H9 (cell line): ENCODE results near the gene INSC. TPM values are rescaled to one million over a fixed set of nuclear protein-coding genes. Genes with fewer than 3 reads are reported as not detected.

Experiments
- DNase-seq: peaks from one replicate; pipeline ENCODE4 v3.0.0-alpha.2; 2017
- H2AFZ ChIP-seq: one replicate; pipeline ENCODE4 v1.6.1; 2013; ENCODE audit warnings: mild to moderate bottlenecking, low read length, control low read depth, moderate library complexity
- H2AK5ac ChIP-seq: 2 replicates; pipeline ENCODE4 v1.6.1; 2013; ENCODE audit warnings: low read length, control low read depth, mixed read lengths; ENCODE audit not compliant: insufficient read length
- H2BK120ac ChIP-seq: one replicate; pipeline ENCODE4 v1.6.1; 2013; ENCODE audit warnings: low read depth, mild to moderate bottlenecking, low read length, control low read depth, inconsistent platforms; ENCODE audit not compliant: poor library complexity, severe bottlenecking
- H2BK12ac ChIP-seq: 2 replicates; pipeline ENCODE4 v1.6.1; 2013; ENCODE audit warnings: low read length, control low read depth, mixed read lengths, low read depth; ENCODE audit not compliant: insufficient read length
- H2BK15ac ChIP-seq: 2 replicates; pipeline ENCODE4 v1.6.1; 2013; ENCODE audit warnings: low read depth, low read length, control low read depth
- H2BK20ac ChIP-seq: one replicate; pipeline ENCODE4 v1.6.1; 2013; ENCODE audit warnings: low read depth, mild to moderate bottlenecking, low read length, control low read depth, inconsistent platforms; ENCODE audit not compliant: poor library complexity, severe bottlenecking
- H2BK5ac ChIP-seq: 2 replicates; pipeline ENCODE4 v1.6.1; 2013; ENCODE audit warnings: low read length, control low read depth, mixed read lengths; ENCODE audit not compliant: insufficient read length
- H3K14ac ChIP-seq: 2 replicates; pipeline ENCODE4 v1.6.1; 2013; ENCODE audit warnings: low read length, control low read depth; ENCODE audit not compliant: insufficient read depth
- H3K18ac ChIP-seq: 2 replicates; pipeline ENCODE4 v1.6.1; 2013; ENCODE audit warnings: low read depth, mild to moderate bottlenecking, mixed read lengths, low read length, control low read depth; ENCODE audit not compliant: insufficient read length
- H3K23ac ChIP-seq: 2 replicates; pipeline ENCODE4 v1.6.1; 2013; ENCODE audit warnings: low read length, control low read depth, mixed read lengths, low read depth; ENCODE audit not compliant: insufficient read length
- H3K23me2 ChIP-seq: 2 replicates; pipeline ENCODE4 v1.6.1; 2013; ENCODE audit warnings: low read depth, mild to moderate bottlenecking, mixed read lengths, low read length, control low read depth; ENCODE audit not compliant: insufficient read length, poor library complexity, severe bottlenecking
- H3K27ac ChIP-seq: 2 replicates; pipeline ENCODE4 v1.5.1; 2013; ENCODE audit warnings: low read length, control low read depth, mixed read lengths, low read depth; ENCODE audit not compliant: insufficient read length
- H3K27me3 ChIP-seq: 2 replicates; pipeline ENCODE4 v1.6.1; 2013; ENCODE audit warnings: low read length, control low read depth, inconsistent platforms; ENCODE audit not compliant: insufficient read depth
- H3K4ac ChIP-seq: 2 replicates; pipeline ENCODE4 v1.6.1; 2013; ENCODE audit warnings: low read depth, mild to moderate bottlenecking, control low read depth, inconsistent platforms, low read length, moderate library complexity
- H3K4me1 ChIP-seq: 2 replicates; pipeline ENCODE4 v1.6.1; 2013; ENCODE audit warnings: low read length, control low read depth, inconsistent platforms; ENCODE audit not compliant: insufficient read depth
- H3K4me2 ChIP-seq: 2 replicates; pipeline ENCODE4 v1.6.1; 2013; ENCODE audit warnings: low read length, control low read depth, mixed read lengths; ENCODE audit not compliant: insufficient read length, insufficient read depth
- H3K56ac ChIP-seq: 2 replicates; pipeline ENCODE4 v1.6.1; 2013; ENCODE audit warnings: low read depth, mild to moderate bottlenecking, mixed read lengths, low read length, control low read depth; ENCODE audit not compliant: insufficient read length
- H3K79me1 ChIP-seq: 2 replicates; pipeline ENCODE4 v1.6.1; 2013; ENCODE audit warnings: low read depth, mild to moderate bottlenecking, moderate library complexity, low read length, control low read depth, inconsistent platforms; ENCODE audit not compliant: insufficient read depth, poor library complexity, severe bottlenecking
- H3K79me2 ChIP-seq: 2 replicates; pipeline ENCODE4 v1.6.1; 2013; ENCODE audit warnings: low read length, control low read depth, inconsistent platforms; ENCODE audit not compliant: insufficient read depth
- H3K9ac ChIP-seq: 2 replicates; pipeline ENCODE4 v1.6.1; 2013; ENCODE audit warnings: low read length, control low read depth, mixed read lengths; ENCODE audit not compliant: insufficient read length; ENCODE audit errors: extremely low read depth
- H3K9me3 ChIP-seq: one replicate; pipeline ENCODE4 v1.6.1; 2013; ENCODE audit warnings: low read depth, low read length, inconsistent platforms; ENCODE audit not compliant: control insufficient read depth
- H3T11ph ChIP-seq: one replicate; pipeline ENCODE4 v1.6.1; 2013; ENCODE audit warnings: mild to moderate bottlenecking, low read length, control low read depth, inconsistent platforms
- H4K20me1 ChIP-seq: one replicate; pipeline ENCODE4 v1.6.1; 2013; ENCODE audit not compliant: control insufficient read depth, insufficient read length, insufficient read depth
- H4K5ac ChIP-seq: 2 replicates; pipeline ENCODE4 v1.6.1; 2013; ENCODE audit warnings: low read depth, mild to moderate bottlenecking, mixed read lengths, low read length, control low read depth; ENCODE audit not compliant: insufficient read length
- H4K8ac ChIP-seq: replicated peaks from 2 replicates; pipeline ENCODE4 v1.6.1; 2013; ENCODE audit warnings: low read length, control low read depth, mixed read lengths, low read depth; ENCODE audit not compliant: insufficient read length
- H4K91ac ChIP-seq: 2 replicates; pipeline ENCODE4 v1.6.1; 2013; ENCODE audit warnings: low read depth, mild to moderate bottlenecking, moderate library complexity, mixed read lengths, low read length, control low read depth; ENCODE audit not compliant: insufficient read length
- H3K27ac Mint-ChIP-seq, 3 experiments: 2 replicates in 2 of 3; 3 replicates in 1 of 3; pipeline ENCODE4 v1.8.0; 2020 to 2021; ENCODE audit warnings: mixed read lengths in 3 of 3, mild to moderate bottlenecking in 1 of 3, moderate library complexity in 1 of 3
- H3K27me3 Mint-ChIP-seq: 2 replicates; pipeline ENCODE4 v1.8.0; 2021; ENCODE audit warnings: low read depth, mild to moderate bottlenecking, moderate library complexity, mixed read lengths
- H3K36me3 Mint-ChIP-seq, 3 experiments: 2 replicates in 2 of 3; 3 replicates in 1 of 3; pipeline ENCODE4 v1.8.0; 2020 to 2021; ENCODE audit warnings: low read depth in 3 of 3, mixed read lengths in 3 of 3; ENCODE audit not compliant: insufficient read depth in 1 of 3
- H3K4me1 Mint-ChIP-seq, 2 experiments: 2 replicates each; pipeline ENCODE4 v1.8.0; 2020; ENCODE audit warnings: mixed read lengths in 2 of 2
- H3K4me3 Mint-ChIP-seq, 2 experiments: 2 replicates in 1 of 2; 3 replicates in 1 of 2; pipeline ENCODE4 v1.8.0; 2020 to 2021; ENCODE audit warnings: mild to moderate bottlenecking in 2 of 2, mixed read lengths in 2 of 2, moderate library complexity in 1 of 2
- H3K9me3 Mint-ChIP-seq, 2 experiments: 2 replicates in 1 of 2; 3 replicates in 1 of 2; pipeline ENCODE4 v1.8.0; 2020; ENCODE audit warnings: mild to moderate bottlenecking in 2 of 2, mixed read lengths in 2 of 2, moderate library complexity in 1 of 2
- CTCF ChIP-seq: fragments of 200-600 bp; sonication (generic); conservative IDR thresholded peaks from 3 replicates; pipeline ENCODE4 v1.8.0; 2021; ENCODE audit warnings: antibody characterized with exemption, mild to moderate bottlenecking
- WGBS: extraction: QIAGEN DNeasy Blood & Tissue Kit; methylation state at CpG from one replicate; pipeline ENCODE4 v1.1.7; 2013; ENCODE audit warnings: missing lambda C conversion rate, low lambda C conversion rate, mixed read lengths; ENCODE audit not compliant: insufficient read length; ENCODE audit errors: extremely low coverage; 5-methylcytosine and 5-hydroxymethylcytosine counted together
- total RNA-seq: library from RNA; stranded (reverse); gene quantifications from 2 replicates; pipeline ENCODE4 v1.2.1, GENCODE V29; 2021

INSC gene
- total RNA-seq, 1 experiment from 2014 or later, result not detected

DNA sequence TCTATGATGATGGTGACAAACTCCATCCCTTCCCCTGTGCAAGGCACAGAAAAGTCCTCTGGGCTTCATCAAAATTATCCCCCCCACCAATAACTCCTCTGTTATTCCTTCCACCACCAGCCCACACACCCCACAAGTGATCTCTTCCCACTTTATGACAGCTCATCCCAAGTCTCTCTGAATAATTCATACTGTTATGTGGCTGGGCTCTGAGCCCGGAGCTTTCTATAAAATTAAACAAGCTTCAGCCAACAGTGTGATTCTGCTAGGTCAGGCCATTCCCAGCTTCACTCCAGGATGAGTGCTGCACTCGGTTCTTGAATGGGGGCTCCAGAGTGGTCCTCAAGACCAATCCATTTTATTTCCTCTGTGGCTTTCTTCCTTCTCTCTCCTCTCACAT is 83.0 kb downstream of the INSC start:
- H2BK12ac ChIP-seq, result no peak overlapping the region
- H3K36me3 Mint-ChIP-seq, result no peaks in the 10 kb centered on the region
- H3K4me1 Mint-ChIP-seq, result no peaks in the 10 kb centered on the region
- H2AFZ ChIP-seq, result no peak overlapping the region
- H2BK120ac ChIP-seq, result no peak overlapping the region
- no peak overlapping the region for H2BK15ac ChIP-seq
- H3K4me1 ChIP-seq, result no peaks in the 10 kb centered on the region
- no peaks in the 10 kb centered on the region for H3K9me3 ChIP-seq
- no peaks in the 10 kb centered on the region for H3K27me3 ChIP-seq
- H3K23me2 ChIP-seq, result no peaks in the 10 kb centered on the region
- no peak overlapping the region for H3K4me2 ChIP-seq
- H2AK5ac ChIP-seq, result no peak overlapping the region
- H3T11ph ChIP-seq, result no peak overlapping the region
- no peak overlapping the region for H3K4ac ChIP-seq
- no peak overlapping the region for H3K4me3 Mint-ChIP-seq
- H4K91ac ChIP-seq, result no peak overlapping the region
- no peak overlapping the region for H3K27ac ChIP-seq
- no peak overlapping the region for H2BK20ac ChIP-seq
- no CpG with 5 or more reads among the region's 2 CpGs for WGBS
- no peak overlapping the region for H3K23ac ChIP-seq
- H3K79me1 ChIP-seq, result no peaks in the 10 kb centered on the region
- H3K9ac ChIP-seq, result no peak overlapping the region
- no peak for TF ChIP-seq CTCF
- no peak overlapping the region for H3K14ac ChIP-seq
- no peak for DNase-seq
- no peaks in the 10 kb centered on the region; the same call in none of the 2 replicates for H3K27me3 Mint-ChIP-seq
- no peak overlapping the region for H3K27ac Mint-ChIP-seq
- no peak overlapping the region for H2BK5ac ChIP-seq
- no peaks in the 10 kb centered on the region for H4K20me1 ChIP-seq
- no peaks in the 10 kb centered on the region for H3K79me2 ChIP-seq
- no peak overlapping the region for H3K56ac ChIP-seq
- no peak overlapping the region for H4K8ac ChIP-seq
- no peak overlapping the region for H3K18ac ChIP-seq
- H4K5ac ChIP-seq, result no peak overlapping the region
- no peaks in the 10 kb centered on the region for H3K9me3 Mint-ChIP-seq
